ENCODE measurements around the gene GNRH2. TPM values are rescaled to one million over a fixed set of nuclear protein-coding genes. Genes with fewer than 3 reads are reported as not detected.
"Not testable (repeated sequence)": the region's sequence is repeated elsewhere in the genome, so short reads cannot be mapped to it uniquely, and the experiment has no call there.

GNRH2 gene
- total RNA-seq: 1 to 10 TPM; 2.1 to 3.2 TPM

DNA sequence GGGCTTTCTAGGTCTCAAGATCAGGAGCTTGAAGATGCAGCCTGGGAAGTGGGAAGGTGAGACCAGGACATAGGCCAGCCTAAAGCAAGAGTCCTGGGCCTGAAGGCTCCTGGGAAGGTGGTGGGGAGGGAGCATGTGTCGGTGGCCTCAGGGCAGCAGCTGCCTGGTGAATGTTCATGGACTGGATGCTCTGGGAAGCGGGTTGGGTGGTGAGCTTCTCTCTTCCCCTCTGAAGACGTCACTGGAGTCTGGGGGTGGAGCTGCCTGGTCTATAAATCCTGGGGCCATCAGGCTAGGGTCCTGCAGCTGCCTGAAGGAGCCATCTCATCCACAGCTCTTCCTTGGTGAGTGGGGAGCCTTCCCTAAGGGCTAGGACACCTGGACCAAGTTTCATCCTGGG is at the start of gene GNRH2:
TSS of gene GNRH2 (plus strand) at position 301 of the 400 bp plus-strand sequence. CDS start 793 bp downstream, outside the sequence.
- H3K27ac Mint-ChIP-seq: peak within 1 kb of the TSS in 1 of 2 donors; percentile 37
- peaks cover 11% of the 10 kb centered on the region for H3K36me3 Mint-ChIP-seq
- no peak within 1 kb of the TSS for H3K4me3 Mint-ChIP-seq
- peaks cover 23 to 24% of the 10 kb centered on the region in 2 donors for H3K4me1 Mint-ChIP-seq (ENCODE audit: low read depth in 2 of 2)
- no peaks in the 10 kb centered on the region for H3K9me3 Mint-ChIP-seq
- DNase-seq (ENCODE audit: low spot score): no peak
- H3K27me3 Mint-ChIP-seq: no peaks in the 10 kb centered on the region
- ATAC-seq: no peak

GRCh38 chr20:2995796-2996195 is 47.6 kb upstream of the GNRH2 start:
- Mint-ChIP-seq H3K4me3 (no peak overlapping the region), H3K9me3 (no peaks in the 10 kb centered on the region), H3K4me1 (ENCODE audit: low read depth in 2 of 2) (no peaks in the 10 kb centered on the region), H3K27ac (no peak overlapping the region), H3K27me3 (no peaks in the 10 kb centered on the region), H3K36me3 (no peaks in the 10 kb centered on the region)
- DNase-seq (ENCODE audit: low spot score) (no peak), ATAC-seq (no peak)

- Mint-ChIP-seq H3K36me3 (no peaks in the 10 kb centered on the region), H3K4me1 (ENCODE audit: low read depth in 2 of 2) (peaks cover 0 to 4% of the 10 kb centered on the region in 2 donors), H3K9me3 (no peaks in the 10 kb centered on the region), H3K27ac (no peak overlapping the region), H3K4me3 (no peak overlapping the region), H3K27me3 (no peaks in the 10 kb centered on the region)
- ATAC-seq (no peak), DNase-seq (ENCODE audit: low spot score) (no peak)
Measured at GRCh38 chr20:2998728-2999127, 44.7 kb upstream of the GNRH2 start.

DNA sequence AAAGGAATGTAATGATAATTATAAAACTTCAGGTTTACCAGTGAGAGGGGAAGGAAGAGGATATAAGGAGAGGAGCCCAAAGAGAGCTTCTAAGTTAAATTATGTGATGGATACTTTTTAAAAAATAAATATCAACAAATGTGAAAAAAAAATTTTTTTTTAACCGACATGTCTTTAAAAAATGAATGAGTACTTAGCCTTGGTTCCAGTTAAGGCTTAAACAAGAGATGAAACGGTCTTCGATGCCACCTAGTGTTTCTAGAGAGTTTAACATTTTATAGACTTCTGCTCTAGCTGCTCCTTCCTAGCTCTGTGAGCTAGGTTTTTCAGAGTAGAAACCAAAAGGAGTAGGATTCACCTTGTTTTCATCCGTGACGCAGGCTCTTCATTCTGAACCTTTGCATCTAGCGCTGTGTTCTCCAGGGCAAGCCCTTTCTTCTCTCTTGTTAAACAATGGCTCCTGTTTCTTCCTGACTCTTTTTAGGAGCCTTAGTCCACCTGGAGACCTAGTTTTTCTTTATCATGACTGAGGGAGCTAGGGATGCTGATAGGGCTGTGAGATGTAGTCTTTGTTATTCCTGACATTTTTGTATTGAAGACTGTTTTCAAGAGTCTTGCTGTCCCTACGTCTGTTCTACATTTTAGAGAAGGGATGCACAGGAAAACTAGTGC is 42.4 kb upstream of the GNRH2 start:
- Mint-ChIP-seq H3K4me3 (no peak overlapping the region), H3K27ac (peak overlapping the region in 1 of 2 donors; percentile 72), H3K36me3 (no peaks in the 10 kb centered on the region), H3K4me1 (ENCODE audit: low read depth in 2 of 2) (peaks cover 0 to 4% of the 10 kb centered on the region in 2 donors), H3K27me3 (no peaks in the 10 kb centered on the region), H3K9me3 (no peaks in the 10 kb centered on the region)
- ATAC-seq (peak in 1 of 2 donors; percentile 49), DNase-seq (ENCODE audit: low spot score) (no peak)

- Mint-ChIP-seq H3K4me3 (no peak overlapping the region), H3K36me3 (peaks cover 12% of the 10 kb centered on the region)
- no peak for ATAC-seq
Measured at GRCh38 chr20:3003416-3003815, 40.0 kb upstream of the GNRH2 start.

DNA sequence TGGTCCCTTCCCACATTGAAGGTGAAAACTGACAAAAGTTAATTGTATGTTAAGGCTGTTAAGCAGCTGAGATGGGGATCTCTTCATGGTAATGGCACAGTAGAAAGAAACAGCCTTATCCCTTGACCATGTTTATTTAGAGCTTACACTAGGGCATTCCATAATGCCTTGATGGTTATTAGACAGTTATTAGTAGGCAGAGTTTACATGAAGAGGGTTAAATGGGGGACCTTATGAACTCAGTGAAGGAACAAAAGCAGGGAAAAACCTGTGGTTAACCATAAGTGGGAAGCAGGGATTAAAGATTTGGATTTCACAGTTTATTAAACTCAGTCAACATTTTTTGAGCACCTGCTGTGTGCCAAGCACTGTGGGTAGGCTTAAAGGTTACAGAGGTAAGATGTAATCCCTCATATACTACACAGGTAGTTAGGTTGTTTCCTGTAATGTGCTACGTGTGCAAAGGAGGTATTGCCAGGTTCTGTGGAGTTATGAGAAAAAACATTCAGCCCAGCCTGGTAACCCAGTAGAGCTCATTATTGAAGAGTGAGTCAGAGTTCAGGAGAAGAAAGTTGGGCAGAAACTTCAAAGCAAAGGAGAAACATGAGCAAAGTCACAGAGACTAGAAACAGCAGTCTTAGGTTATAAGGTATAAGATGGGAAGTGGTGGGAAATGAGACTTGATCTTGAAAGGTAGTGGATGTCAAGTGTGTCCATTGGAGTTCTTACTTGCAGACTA is 32.3 kb upstream of the GNRH2 start:
- ATAC-seq (peak; percentile 11 to 39), DNase-seq (ENCODE audit: low spot score) (no peak)
- Mint-ChIP-seq H3K4me1 (ENCODE audit: low read depth in 2 of 2) (peaks cover 3 to 21% of the 10 kb centered on the region in 2 donors), H3K36me3 (peaks cover 22% of the 10 kb centered on the region), H3K9me3 (no peaks in the 10 kb centered on the region), H3K27ac (peak overlapping the region; percentile 2 to 43), H3K27me3 (no peaks in the 10 kb centered on the region), H3K4me3 (no peak overlapping the region)

More at GRCh38 chr20:3003416-3003815, 40.0 kb upstream of the GNRH2 start:
- peaks cover 0 to 4% of the 10 kb centered on the region in 2 donors for H3K4me1 Mint-ChIP-seq (ENCODE audit: low read depth in 2 of 2)
- no peaks in the 10 kb centered on the region for H3K27me3 Mint-ChIP-seq
- H3K27ac Mint-ChIP-seq: no peak overlapping the region
- no peak for DNase-seq (ENCODE audit: low spot score)
- no peaks in the 10 kb centered on the region for H3K9me3 Mint-ChIP-seq

GRCh38 chr20:3011752-3012151 is 31.7 kb upstream of the GNRH2 start:
- H3K27ac Mint-ChIP-seq: peak overlapping the region; percentile 2 to 43
- DNase-seq (ENCODE audit: low spot score) (no peak), ATAC-seq (peak; percentile 40 to 77)
- H3K4me1 Mint-ChIP-seq (ENCODE audit: low read depth in 2 of 2): peaks cover 3 to 21% of the 10 kb centered on the region in 2 donors
- peaks cover 22% of the 10 kb centered on the region for H3K36me3 Mint-ChIP-seq
- no peaks in the 10 kb centered on the region for H3K27me3 Mint-ChIP-seq
- no peaks in the 10 kb centered on the region for H3K9me3 Mint-ChIP-seq
- no peak overlapping the region for H3K4me3 Mint-ChIP-seq

- H3K4me1 Mint-ChIP-seq (ENCODE audit: low read depth in 2 of 2): peaks cover 3 to 21% of the 10 kb centered on the region in 2 donors
- peak overlapping the region in 1 of 2 donors; percentile 18 for H3K27ac Mint-ChIP-seq
- no peak for DNase-seq (ENCODE audit: low spot score)
- ATAC-seq: no peak
- H3K4me3 Mint-ChIP-seq: no peak overlapping the region
- H3K27me3 Mint-ChIP-seq: no peaks in the 10 kb centered on the region
- H3K36me3 Mint-ChIP-seq: peaks cover 24% of the 10 kb centered on the region
- no peaks in the 10 kb centered on the region for H3K9me3 Mint-ChIP-seq
Measured at GRCh38 chr20:3013771-3014170, 29.7 kb upstream of the GNRH2 start.

DNA sequence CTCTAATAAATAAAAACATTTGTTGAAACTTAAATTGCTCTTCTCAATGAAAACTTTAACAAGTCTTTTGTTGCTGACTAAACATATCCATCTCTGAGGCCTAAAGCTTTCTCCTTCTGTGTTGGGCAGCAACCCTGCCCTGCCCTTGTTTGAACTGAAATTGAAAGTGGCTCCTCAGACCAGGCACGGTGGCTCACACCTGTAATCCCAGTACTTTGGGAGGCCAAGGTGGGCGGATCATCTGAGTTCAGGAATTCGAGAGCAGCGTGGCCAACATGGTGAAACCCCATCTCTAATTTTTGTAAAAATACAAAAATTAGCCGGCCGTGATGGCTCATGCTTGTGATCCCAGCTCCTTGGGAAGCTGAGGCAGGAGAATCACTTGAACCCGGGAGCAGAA is 29.2 kb upstream of the GNRH2 start:
- Mint-ChIP-seq H3K4me1 (ENCODE audit: low read depth in 2 of 2) (peaks cover 3 to 21% of the 10 kb centered on the region in 2 donors), H3K27ac (peak overlapping the region in 1 of 2 donors; percentile 18)

GRCh38 chr20:3014662-3015061 is 28.8 kb upstream of the GNRH2 start:
- no peaks in the 10 kb centered on the region for H3K27me3 Mint-ChIP-seq
- peaks cover 3 to 21% of the 10 kb centered on the region in 2 donors for H3K4me1 Mint-ChIP-seq (ENCODE audit: low read depth in 2 of 2)
- peak in 1 of 2 donors; percentile 63 for ATAC-seq
- H3K27ac Mint-ChIP-seq: peak overlapping the region in 1 of 2 donors; percentile 78
- no peak overlapping the region for H3K4me3 Mint-ChIP-seq
- DNase-seq (ENCODE audit: low spot score): no peak
- no peaks in the 10 kb centered on the region for H3K9me3 Mint-ChIP-seq
- peaks cover 16% of the 10 kb centered on the region for H3K36me3 Mint-ChIP-seq

More for the DNA sequence above, 29.2 kb upstream of the GNRH2 start:
- no peaks in the 10 kb centered on the region for H3K27me3 Mint-ChIP-seq
- H3K36me3 Mint-ChIP-seq: peaks cover 21% of the 10 kb centered on the region
- DNase-seq (ENCODE audit: low spot score) (no peak), ATAC-seq (no peak)
- H3K9me3 Mint-ChIP-seq: no peaks in the 10 kb centered on the region
- no peak overlapping the region for H3K4me3 Mint-ChIP-seq

GRCh38 chr20:3015302-3015701 is 28.1 kb upstream of the GNRH2 start:
- Mint-ChIP-seq H3K4me1 (ENCODE audit: low read depth in 2 of 2) (peaks cover 3 to 21% of the 10 kb centered on the region in 2 donors), H3K36me3 (peaks cover 14% of the 10 kb centered on the region), H3K27ac (peak overlapping the region in 1 of 2 donors; percentile 78)
- H3K4me3 Mint-ChIP-seq; DNase-seq (ENCODE audit: low spot score); H3K27me3 Mint-ChIP-seq; H3K9me3 Mint-ChIP-seq; ATAC-seq: not testable (repeated sequence)

DNA sequence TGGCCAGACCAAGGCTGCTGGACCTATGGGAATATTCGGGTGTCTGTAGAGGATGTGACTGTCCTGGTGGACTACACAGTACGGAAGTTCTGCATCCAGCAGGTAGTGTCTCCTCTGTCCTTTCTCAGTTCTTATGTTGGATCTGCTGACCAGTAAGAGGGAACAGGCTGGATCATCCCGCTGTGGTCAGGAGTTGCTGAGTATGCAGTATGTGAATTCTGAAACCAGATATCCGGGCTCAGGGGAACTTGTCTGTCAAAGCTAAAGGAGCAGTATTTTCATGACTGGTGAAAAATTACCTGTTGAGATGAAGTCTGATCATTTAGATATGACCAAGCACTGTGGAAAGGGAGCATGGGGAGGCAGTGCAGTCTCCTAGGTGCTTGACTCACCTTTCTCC is 22.1 kb upstream of the GNRH2 start:
- Mint-ChIP-seq H3K4me3 (no peak overlapping the region), H3K4me1 (ENCODE audit: low read depth in 2 of 2) (peaks cover 0 to 2% of the 10 kb centered on the region in 2 donors), H3K27ac (no peak overlapping the region), H3K36me3 (peaks cover 19% of the 10 kb centered on the region), H3K27me3 (no peaks in the 10 kb centered on the region), H3K9me3 (no peaks in the 10 kb centered on the region)
- ATAC-seq (no peak), DNase-seq (ENCODE audit: low spot score) (no peak)

GRCh38 chr20:3021777-3022176 is 21.6 kb upstream of the GNRH2 start:
- Mint-ChIP-seq H3K4me1 (ENCODE audit: low read depth in 2 of 2) (peaks cover 0 to 2% of the 10 kb centered on the region in 2 donors), H3K4me3 (no peak overlapping the region), H3K27ac (no peak overlapping the region), H3K27me3 (no peaks in the 10 kb centered on the region), H3K36me3 (peaks cover 19% of the 10 kb centered on the region), H3K9me3 (no peaks in the 10 kb centered on the region)
- no peak for ATAC-seq
- DNase-seq (ENCODE audit: low spot score): no peak
